ENCODE data around the gene PPP2R2D.
"Not testable (repeated sequence)": the region's sequence is repeated elsewhere in the genome, so short reads cannot be mapped to it uniquely, and the experiment has no call there.

Gene PPP2R2D

GRCh38 chr10:131974034-131974817 lies 73.4 kb downstream of the PPP2R2D start:
- DNase-seq (ENCODE audit: low read depth in 2 of 2) = no peak

GRCh38 chr10:131975003-131975402 lies 74.2 kb downstream of the PPP2R2D start:
- DNase-seq (ENCODE audit: low read depth in 2 of 2) = no peak

GRCh38 chr10:131975796-131976195 lies 75.0 kb downstream of the PPP2R2D start:
- DNase-seq (ENCODE audit: low read depth in 2 of 2) = no peak

GRCh38 chr10:131977323-131978096 lies 76.7 kb downstream of the PPP2R2D start:
- DNase-seq (ENCODE audit: low read depth in 2 of 2) = no peak

GRCh38 chr10:131978366-131978765 lies 77.6 kb downstream of the PPP2R2D start:
- no peak for DNase-seq (ENCODE audit: low read depth in 2 of 2)

- no peak for DNase-seq (ENCODE audit: low read depth in 2 of 2)
These were observed 78.0 kb downstream of the PPP2R2D start for GRCh38 chr10:131978851-131979250.

GRCh38 chr10:131979336-131979735 lies 78.5 kb downstream of the PPP2R2D start:
- DNase-seq (ENCODE audit: low read depth in 2 of 2) = no peak

GRCh38 chr10:131979821-131980270 lies 79.0 kb downstream of the PPP2R2D start:
- no peak for DNase-seq (ENCODE audit: low read depth in 2 of 2)

GRCh38 chr10:131980321-131980720 lies 79.5 kb downstream of the PPP2R2D start:
- no peak for DNase-seq (ENCODE audit: low read depth in 2 of 2)

GRCh38 chr10:131980761-131981428 lies 80.1 kb downstream of the PPP2R2D start:
- no peak for DNase-seq (ENCODE audit: low read depth in 2 of 2)

- peak; percentile 93 to 95 for DNase-seq (ENCODE audit: low read depth in 2 of 2)
These were observed 80.8 kb downstream of the PPP2R2D start, which contains the start of gene BNIP3 for GRCh38 chr10:131981429-131982184. Gene BNIP3, minus strand, starts transcription at chr10:131981923. Its CDS starts 117 bp downstream, at chr10:131981806.

- DNase-seq (ENCODE audit: low read depth in 2 of 2) = no peak
These were observed 81.5 kb downstream of the PPP2R2D start for GRCh38 chr10:131982185-131982756.

- DNase-seq (ENCODE audit: low read depth in 2 of 2) = no peak
These were observed 82.0 kb downstream of the PPP2R2D start for GRCh38 chr10:131982796-131983195.

- no peak for DNase-seq (ENCODE audit: low read depth in 2 of 2)
These were observed 83.0 kb downstream of the PPP2R2D start for GRCh38 chr10:131983780-131984179.

GRCh38 chr10:131986851-131987250 lies 86.0 kb downstream of the PPP2R2D start:
- not testable (repeated sequence) for DNase-seq (ENCODE audit: low read depth in 2 of 2)

- DNase-seq (ENCODE audit: low read depth in 2 of 2) = not testable (repeated sequence)
These were observed 86.5 kb downstream of the PPP2R2D start for GRCh38 chr10:131987301-131987700.

- DNase-seq (ENCODE audit: low read depth in 2 of 2) = not testable (repeated sequence)
These were observed 87.0 kb downstream of the PPP2R2D start for GRCh38 chr10:131987786-131988185.

- DNase-seq (ENCODE audit: low read depth in 2 of 2) = no peak
These were observed 90.9 kb downstream of the PPP2R2D start for GRCh38 chr10:131991726-131992125.

- DNase-seq (ENCODE audit: low read depth in 2 of 2) = no peak
These were observed 92.5 kb downstream of the PPP2R2D start for GRCh38 chr10:131993275-131993674.

- no peak for DNase-seq (ENCODE audit: low read depth in 2 of 2)
These were observed 93.6 kb downstream of the PPP2R2D start for GRCh38 chr10:131994435-131994834.
